Stimulated activated CD4-positive, alpha-beta T cell treated with anti-CD3 and anti-CD28 coated beads, Interleukin-2, amount 100 ng/mL, for 24 hours (primary cell): ENCODE measurements around the gene UQCR10.

Experiments
- DNase-seq, 2 donors: peaks; one replicate each; pipeline ENCODE4 v3.0.0-alpha.2; 2020

The UQCR10 gene

GRCh38 chr22:29765905-29766631 is 1.1 kb upstream of the UQCR10 start:
- peak; percentile 21 to 34 for DNase-seq

GRCh38 chr22:29766632-29767170 is 468 bp upstream of the UQCR10 start, which contains the start of gene ZMAT5:
TSS of gene ZMAT5 (minus strand) at chr22:29767007. CDS start at chr22:29748544, 18,463 bp downstream.
- peak; percentile 91 to 92 for DNase-seq

GRCh38 chr22:29768052-29768693 is 1.0 kb downstream of the UQCR10 start:
- DNase-seq: no peak

GRCh38 chr22:29769723-29770321 is 2.7 kb downstream of the UQCR10 start:
- no peak for DNase-seq

- no peak for DNase-seq
Observed at GRCh38 chr22:29772170-29772641, 5.0 kb downstream of the UQCR10 start.

GRCh38 chr22:29773233-29773632 is 6.1 kb downstream of the UQCR10 start:
- no peak for DNase-seq

GRCh38 chr22:29780220-29780619 is 13.1 kb downstream of the UQCR10 start:
- DNase-seq: no peak

- no peak for DNase-seq
Observed at GRCh38 chr22:29780748-29781676, 13.8 kb downstream of the UQCR10 start.

- no peak for DNase-seq
Observed at GRCh38 chr22:29782061-29782845, 15.1 kb downstream of the UQCR10 start.

GRCh38 chr22:29784451-29785361 is 17.5 kb downstream of the UQCR10 start:
- DNase-seq: no peak

GRCh38 chr22:29786031-29786430 is 18.9 kb downstream of the UQCR10 start:
- DNase-seq: no peak

- DNase-seq: no peak
Observed at GRCh38 chr22:29787371-29787980, 20.3 kb downstream of the UQCR10 start.

GRCh38 chr22:29788339-29789279 is 21.4 kb downstream of the UQCR10 start:
- DNase-seq: no peak

GRCh38 chr22:29790061-29790460 is 22.9 kb downstream of the UQCR10 start:
- DNase-seq: no peak

GRCh38 chr22:29793396-29793795 is 26.2 kb downstream of the UQCR10 start:
- no peak for DNase-seq

GRCh38 chr22:29795663-29796062 is 28.5 kb downstream of the UQCR10 start:
- no peak for DNase-seq

GRCh38 chr22:29797351-29797750 is 30.2 kb downstream of the UQCR10 start:
- DNase-seq: no peak

- DNase-seq: no peak
Observed at GRCh38 chr22:29798318-29798717, 31.1 kb downstream of the UQCR10 start.

GRCh38 chr22:29798801-29799200 is 31.6 kb downstream of the UQCR10 start:
- DNase-seq: no peak
